Measurements from ENCODE around the gene OGA. TPM values are rescaled to one million over a fixed set of nuclear protein-coding genes. Genes with fewer than 3 reads are reported as not detected.

The OGA gene
- total and polyA plus RNA-seq, 2 experiments from 2014 or later, result 42.5 to 78.0 TPM

DNA sequence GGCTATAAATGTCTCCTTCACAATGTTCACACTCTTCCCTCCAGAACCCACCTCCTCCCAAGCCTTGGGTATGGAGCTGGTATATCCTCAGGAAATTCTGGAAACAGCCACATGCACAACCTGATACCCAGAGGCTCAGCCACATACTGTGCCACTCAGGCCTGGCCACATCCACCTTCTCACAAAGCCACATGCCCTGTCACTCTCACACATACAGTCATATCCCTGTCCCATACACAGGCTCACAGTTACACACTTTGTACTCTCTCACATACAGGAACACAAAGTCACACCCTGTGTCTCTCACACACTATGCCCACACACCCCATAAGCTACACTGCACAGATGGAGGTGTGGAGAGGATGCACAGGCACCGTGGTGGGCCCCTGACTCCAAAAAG is 15.2 kb upstream of the OGA start:
- 73 to 81% methylated on average over 1 of the region's 1 CpG for WGBS, 2 experiments (ENCODE audit: low coverage in 1 of 2, low lambda C conversion rate in 2 of 2, missing lambda C conversion rate in 2 of 2)
- Histone ChIP-seq H3K27ac (no peak overlapping the region), H3K9ac (no peak overlapping the region), H2AFZ (no peak overlapping the region), H3K36me3 (ENCODE audit: low read depth) (no peaks in the 10 kb centered on the region), H3K4me2 (ENCODE audit: unreplicated experiment) (no peak overlapping the region), H3F3A (ENCODE audit: insufficient read depth) (0 out of 2 replicates have a peak, but pooled peaks cover 10% of the 10 kb centered on the region), H3K9me3 (ENCODE audit: low read depth) (no peaks in the 10 kb centered on the region), H3K79me2 (ENCODE audit: insufficient read depth) (no peaks in the 10 kb centered on the region), H3K4me1 (ENCODE audit: insufficient read depth) (0 out of 2 replicates have a peak, but pooled peaks cover 4% of the 10 kb centered on the region), H3K27me3 (replicated peaks; ENCODE audit: insufficient read depth) (no peaks in the 10 kb centered on the region), H3K9me2 (ENCODE audit: insufficient read depth) (no peaks in the 10 kb centered on the region), H3K4me3 (no peak overlapping the region), H4K20me1 (ENCODE audit: insufficient read depth) (no peaks in the 10 kb centered on the region)
- in situ Hi-C loops (cut with MboI), result no loop called here
- TF ChIP-seq EZH2phosphoT487 (IDR thresholded peaks at IDR 0.05; ENCODE audit: insufficient read depth, low read depth) (no peak), EZH2 (IDR thresholded peaks at IDR 0.05; ENCODE audit: insufficient read depth, poor library complexity, severe bottlenecking) (no peak)
- DNase-seq, result no peak

DNA sequence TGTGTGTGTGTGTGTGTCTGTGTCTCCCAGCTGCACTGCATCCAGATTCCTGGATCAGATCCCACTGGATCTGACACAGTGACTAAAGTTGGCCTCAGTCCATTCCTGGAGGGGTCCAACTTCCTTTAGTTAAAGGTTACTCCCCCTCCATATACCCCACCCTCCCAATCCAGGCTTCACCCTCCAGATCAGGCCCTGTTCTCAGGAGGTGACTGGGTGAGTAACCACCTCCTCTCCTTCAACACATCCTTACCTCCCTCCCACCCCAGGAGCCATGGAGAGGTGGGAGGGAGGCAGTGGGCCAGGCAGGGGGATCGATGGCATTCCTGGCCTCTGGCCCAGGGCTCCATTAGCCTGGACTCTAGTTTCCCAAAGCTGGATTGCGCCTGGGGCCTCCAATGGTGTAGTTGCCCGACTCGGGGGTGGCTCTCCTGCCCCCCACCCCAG is 14.1 kb upstream of the OGA start:
- H3K9me3 ChIP-seq (ENCODE audit: low read depth), result no peaks in the 10 kb centered on the region
- no peak overlapping the region for H3K4me2 ChIP-seq (ENCODE audit: unreplicated experiment)
- H3K9me2 ChIP-seq (ENCODE audit: insufficient read depth), result no peaks in the 10 kb centered on the region
- no peaks in the 10 kb centered on the region for H4K20me1 ChIP-seq (ENCODE audit: insufficient read depth)
- H3K4me3 ChIP-seq, result no peak overlapping the region
- H3F3A ChIP-seq (ENCODE audit: insufficient read depth), result 0 out of 2 replicates have a peak, but pooled peaks cover 10% of the 10 kb centered on the region
- in situ Hi-C loops (cut with MboI), result no loop called here
- no peak overlapping the region for H2AFZ ChIP-seq
- no peak overlapping the region for H3K9ac ChIP-seq
- WGBS, 2 experiments (ENCODE audit: low coverage in 1 of 2, low lambda C conversion rate in 2 of 2, missing lambda C conversion rate in 2 of 2), result 24 to 33% methylated on average over 3 to 4 of the region's 4 CpGs
- DNase-seq, result no peak
- no peak for TF ChIP-seq EZH2 (IDR thresholded peaks at IDR 0.05; ENCODE audit: insufficient read depth, poor library complexity, severe bottlenecking)
- TF ChIP-seq EZH2phosphoT487 (IDR thresholded peaks at IDR 0.05; ENCODE audit: insufficient read depth, low read depth), result no peak
- H3K79me2 ChIP-seq (ENCODE audit: insufficient read depth), result no peaks in the 10 kb centered on the region
- 0 out of 2 replicates have a peak, but pooled peaks cover 4% of the 10 kb centered on the region for H3K4me1 ChIP-seq (ENCODE audit: insufficient read depth)
- H3K27me3 ChIP-seq (replicated peaks; ENCODE audit: insufficient read depth), result no peaks in the 10 kb centered on the region
- H3K36me3 ChIP-seq (ENCODE audit: low read depth), result no peaks in the 10 kb centered on the region
- no peak overlapping the region for H3K27ac ChIP-seq

DNA sequence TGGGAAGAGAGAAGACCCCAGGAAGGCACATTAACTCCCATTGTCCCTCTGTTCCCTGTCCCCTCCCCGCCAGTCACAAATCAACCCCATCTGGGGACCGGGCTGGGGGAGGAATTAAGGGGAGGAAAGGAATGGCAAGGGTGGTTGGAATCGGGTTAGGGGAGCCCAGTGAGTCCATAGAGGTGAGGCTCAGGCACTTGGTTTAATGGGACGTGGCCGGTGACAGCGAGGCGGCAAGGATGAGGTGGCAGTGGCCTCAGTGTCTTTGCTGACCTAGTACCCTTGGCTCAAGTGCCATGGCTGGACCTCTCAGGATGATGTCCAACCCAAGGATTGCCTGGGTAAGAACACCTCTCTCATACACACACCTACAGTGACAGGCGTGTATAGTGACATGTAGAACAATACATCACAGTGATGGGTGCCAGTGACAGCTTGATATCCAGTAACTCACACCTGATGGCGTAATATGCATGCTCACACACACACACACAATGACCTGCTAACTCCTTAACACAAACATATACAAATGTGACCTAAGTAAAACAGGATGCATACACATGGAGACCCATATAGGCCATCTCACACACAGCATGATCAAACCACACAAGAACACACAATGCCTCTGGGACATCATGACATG is 13.0 kb upstream of the OGA start:
- 44 to 45% methylated on average over 9 of the region's 9 CpGs for WGBS, 2 experiments (ENCODE audit: low coverage in 1 of 2, low lambda C conversion rate in 2 of 2, missing lambda C conversion rate in 2 of 2)
- 0 out of 2 replicates have a peak, but pooled peaks cover 10% of the 10 kb centered on the region for H3F3A ChIP-seq (ENCODE audit: insufficient read depth)
- peak overlapping the region; percentile 21; the same call in 1 of the 2 replicates for H3K27ac ChIP-seq
- no peaks in the 10 kb centered on the region for H3K9me2 ChIP-seq (ENCODE audit: insufficient read depth)
- in situ Hi-C loops (cut with MboI), result no loop called here
- H4K20me1 ChIP-seq (ENCODE audit: insufficient read depth), result no peaks in the 10 kb centered on the region
- peak overlapping the region; percentile 74 for H3K4me2 ChIP-seq (ENCODE audit: unreplicated experiment)
- no peaks in the 10 kb centered on the region for H3K9me3 ChIP-seq (ENCODE audit: low read depth)
- TF ChIP-seq EZH2 (IDR thresholded peaks at IDR 0.05; ENCODE audit: insufficient read depth, poor library complexity, severe bottlenecking), result no peak
- no peak for TF ChIP-seq EZH2phosphoT487 (IDR thresholded peaks at IDR 0.05; ENCODE audit: insufficient read depth, low read depth)
- peak overlapping the region; percentile 73 for H3K4me3 ChIP-seq
- no peaks in the 10 kb centered on the region for H3K79me2 ChIP-seq (ENCODE audit: insufficient read depth)
- 0 out of 2 replicates have a peak, but pooled peaks cover 4% of the 10 kb centered on the region for H3K4me1 ChIP-seq (ENCODE audit: insufficient read depth)
- H2AFZ ChIP-seq, result peak overlapping the region; percentile 75
- DNase-seq, result no peak
- H3K36me3 ChIP-seq (ENCODE audit: low read depth), result no peaks in the 10 kb centered on the region
- H3K27me3 ChIP-seq (replicated peaks; ENCODE audit: insufficient read depth), result no peaks in the 10 kb centered on the region
- peak overlapping the region; percentile 67 for H3K9ac ChIP-seq

DNA sequence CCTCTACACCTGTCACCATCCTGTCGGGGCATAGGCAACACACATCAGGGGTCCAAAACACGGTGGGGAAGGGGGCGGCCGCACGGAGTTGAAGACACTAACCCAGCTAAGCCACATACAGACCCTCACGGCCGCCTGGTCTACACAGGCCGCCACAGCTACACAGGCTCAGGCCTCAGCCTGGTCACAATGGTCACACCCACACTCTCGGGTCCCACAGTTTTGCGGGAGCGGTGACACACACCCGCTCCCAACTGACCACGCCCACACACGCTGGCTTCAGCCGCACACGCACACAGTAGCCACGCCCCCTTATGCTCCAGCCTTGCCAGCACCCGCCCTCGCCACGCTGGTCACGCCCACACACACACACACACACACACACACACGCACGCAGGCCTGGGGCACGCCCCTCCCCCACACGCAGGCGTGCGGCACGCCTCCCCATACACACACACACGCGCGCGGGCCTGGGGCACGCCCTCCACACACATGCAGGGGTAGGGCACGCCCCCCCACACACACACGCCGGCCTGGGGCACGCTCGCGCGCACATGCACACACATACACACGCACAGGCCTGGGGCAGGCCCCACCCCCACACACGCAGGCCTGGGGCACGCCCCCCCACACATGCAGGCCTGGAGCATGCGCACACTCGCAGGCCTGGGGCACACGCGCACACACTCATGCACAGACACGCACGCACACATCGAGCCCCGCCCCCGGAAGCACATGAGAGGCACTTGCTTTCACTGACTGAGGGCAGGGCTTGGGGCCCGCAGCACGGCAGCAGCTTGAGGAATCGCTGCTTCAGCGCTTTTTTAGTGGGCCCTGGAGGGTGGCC is 12.3 kb upstream of the OGA start:
- in situ Hi-C loops (cut with MboI), result no loop called here
- peak overlapping the region; percentile 74 for H3K4me2 ChIP-seq (ENCODE audit: unreplicated experiment)
- TF ChIP-seq EZH2 (IDR thresholded peaks at IDR 0.05; ENCODE audit: insufficient read depth, poor library complexity, severe bottlenecking), result no peak
- no peak for TF ChIP-seq EZH2phosphoT487 (IDR thresholded peaks at IDR 0.05; ENCODE audit: insufficient read depth, low read depth)
- no peaks in the 10 kb centered on the region for H3K9me3 ChIP-seq (ENCODE audit: low read depth)
- H3K27ac ChIP-seq, result peak overlapping the region; percentile 60
- no peaks in the 10 kb centered on the region for H3K36me3 ChIP-seq (ENCODE audit: low read depth)
- no peaks in the 10 kb centered on the region for H3K9me2 ChIP-seq (ENCODE audit: insufficient read depth)
- H3K9ac ChIP-seq, result peak overlapping the region; percentile 67
- 0 out of 2 replicates have a peak, but pooled peaks cover 10% of the 10 kb centered on the region for H3F3A ChIP-seq (ENCODE audit: insufficient read depth)
- H4K20me1 ChIP-seq (ENCODE audit: insufficient read depth), result no peaks in the 10 kb centered on the region
- H3K4me1 ChIP-seq (ENCODE audit: insufficient read depth), result 0 out of 2 replicates have a peak, but pooled peaks cover 4% of the 10 kb centered on the region
- peak; percentile 98 for DNase-seq
- no peaks in the 10 kb centered on the region for H3K27me3 ChIP-seq (replicated peaks; ENCODE audit: insufficient read depth)
- H2AFZ ChIP-seq, result peak overlapping the region; percentile 75
- WGBS, 2 experiments (ENCODE audit: low coverage in 1 of 2, low lambda C conversion rate in 2 of 2, missing lambda C conversion rate in 2 of 2), result 2% methylated on average over 30 to 52 of the region's 56 CpGs
- H3K79me2 ChIP-seq (ENCODE audit: insufficient read depth), result no peaks in the 10 kb centered on the region
- peak overlapping the region; percentile 73 for H3K4me3 ChIP-seq
